HCT116 (cell line): ENCODE measurements around the gene RANBP1. TPM values are rescaled to one million over a fixed set of nuclear protein-coding genes. Genes with fewer than 3 reads are reported as not detected.
A peak's percentile ranks its signal among the peaks of the same experiment; 100 is the strongest.

ENCODE experiments used
- ATAC-seq: fragments of 200-7000 bp; cut with Tn5 transposase; 2 replicates; pipeline ENCODE4 v1.9.1; 2020; ENCODE audit warnings: mild to moderate bottlenecking, moderate library complexity
- BruUV-seq: library from RNA; stranded (reverse); fragments of 400-500 nt; replicated peaks from 2 replicates; lab custom pipeline; 2021; lab: Mats Ljungman, UMichigan
- CTCF ChIA-PET: fragments of 300-600 bp; sonication (Branson Sonifier 250); formaldehyde crosslinking; loops from one replicate; lab custom pipeline; 2021; ENCODE audit warnings: antibody characterized with exemption; lab: Charles Lee
- POLR2A ChIA-PET: fragments of 300-600, 350-600 bp; sonication (Branson Sonifier 250); formaldehyde crosslinking; loops from one replicate; lab custom pipeline; 2021; ENCODE audit warnings: antibody characterized with exemption; lab: Charles Lee
- RAD21 ChIA-PET, 2 experiments: fragments of 300-600 bp; sonication (Branson Sonifier 250); formaldehyde crosslinking; loops; one replicate each; lab custom pipeline; 2023; ENCODE audit warnings: low total read pairs in 2 of 2; ENCODE audit not compliant: uncharacterized antibody in 2 of 2, unreplicated experiment in 2 of 2, low non-redundant PET in 1 of 2; lab: Charles Lee
- DNase-seq: peaks from one replicate; pipeline ENCODE4 v3.0.0-alpha.2; 2010; ENCODE audit warnings: low read depth, low spot score
- H2AFZ ChIP-seq: fragments of 200-600 bp; shearing (Covaris generic), sonication (generic); 2 replicates; pipeline ENCODE4 v1.6.1; 2017; ENCODE audit warnings: low read depth, mixed run types, mixed read lengths, antibody characterized with exemption, low read length; ENCODE audit not compliant: poor library complexity, severe bottlenecking
- H3K27ac ChIP-seq: 2 replicates; pipeline ENCODE4 v1.5.1; 2012; ENCODE audit warnings: low read depth, low read length
- H3K27me3 ChIP-seq: fragments of 200-600 bp; sonication (generic); 2 replicates; pipeline ENCODE4 v1.6.1; 2016; ENCODE audit warnings: mixed run types, low read length, mixed read lengths; ENCODE audit not compliant: insufficient read depth
- H3K36me3 ChIP-seq, 2 experiments: fragments of 200-500 bp in 1 of 2; fragments of 200-600 bp in 1 of 2; sonication (Bioruptor generic) in 1 of 2; sonication (generic) in 1 of 2; 2 replicates each; pipeline versions ENCODE4 v1.5.1 to v1.6.1; 2014 to 2016; ENCODE audit warnings: low read length in 2 of 2, inconsistent platforms in 1 of 2, mixed read lengths in 1 of 2, mixed run types in 1 of 2; ENCODE audit not compliant: insufficient read depth in 2 of 2, control insufficient read depth in 1 of 2
- H3K4me1 ChIP-seq, 2 experiments: fragments of 200-600 bp in 1 of 2; sonication (generic) in 1 of 2; 2 replicates each; pipeline versions ENCODE4 v1.5.1 to v1.6.1; 2012 to 2017; ENCODE audit warnings: low read length in 2 of 2, inconsistent platforms in 1 of 2, mild to moderate bottlenecking in 1 of 2, mixed read lengths in 1 of 2, mixed run types in 1 of 2, moderate library complexity in 1 of 2; ENCODE audit not compliant: insufficient read depth in 2 of 2, control insufficient read depth in 1 of 2
- H3K4me2 ChIP-seq: fragments of 200-600 bp; sonication (generic); 2 replicates; pipeline ENCODE4 v1.6.1; 2017; ENCODE audit warnings: mixed run types, low read length, mixed read lengths
- H3K4me3 ChIP-seq, 2 experiments: fragments of 200-600 bp in 1 of 2; sonication (generic) in 1 of 2; replicated peaks in 1 of 2; 2 replicates each; pipeline ENCODE4 v1.5.1; 2011 to 2016; ENCODE audit warnings: low read length in 2 of 2, control low read depth in 1 of 2, low read depth in 1 of 2, mild to moderate bottlenecking in 1 of 2, mixed read lengths in 1 of 2, mixed run types in 1 of 2
- H3K79me2 ChIP-seq: fragments of 200-600 bp; sonication (generic); 2 replicates; pipeline ENCODE4 v1.6.1; 2017; ENCODE audit warnings: mild to moderate bottlenecking, mixed run types, low read length, moderate library complexity, mixed read lengths; ENCODE audit not compliant: insufficient read depth
- H3K9ac ChIP-seq: fragments of 200-600 bp; sonication (generic); 2 replicates; pipeline ENCODE4 v1.6.1; 2016; ENCODE audit warnings: low read length, mixed read lengths
- H3K9me2 ChIP-seq: fragments of 200-600 bp; sonication (generic), shearing (Covaris generic); 2 replicates; pipeline ENCODE4 v1.6.1; 2017; ENCODE audit warnings: mixed run types, mild to moderate bottlenecking, moderate library complexity; ENCODE audit not compliant: insufficient read depth
- H3K9me3 ChIP-seq, 2 experiments: fragments of 200-500 bp in 1 of 2; fragments of 200-600 bp in 1 of 2; sonication (Bioruptor generic) in 1 of 2; sonication (generic) in 1 of 2; 2 replicates each; pipeline ENCODE4 v1.6.1; 2014 to 2017; ENCODE audit warnings: low read length in 2 of 2, mixed read lengths in 2 of 2, inconsistent platforms in 1 of 2, low read depth in 1 of 2, mild to moderate bottlenecking in 1 of 2, mixed run types in 1 of 2, moderate library complexity in 1 of 2; ENCODE audit not compliant: control insufficient read depth in 1 of 2, insufficient read depth in 1 of 2
- H4K20me1 ChIP-seq: fragments of 200-600 bp; sonication (generic), shearing (Covaris generic); 2 replicates; pipeline ENCODE4 v1.6.1; 2017; ENCODE audit warnings: mixed run types, mild to moderate bottlenecking, moderate library complexity; ENCODE audit not compliant: insufficient read depth
- CBX3 ChIP-seq: IDR thresholded peaks from 2 replicates; pipeline ENCODE4 v1.6.1; 2012; ENCODE audit warnings: low read depth
- EGR1 ChIP-seq: IDR thresholded peaks from 2 replicates; pipeline ENCODE4 v1.6.1; 2012; ENCODE audit warnings: low read depth
- ELF1 ChIP-seq: IDR thresholded peaks from 2 replicates; pipeline ENCODE4 v1.6.1; 2012; ENCODE audit warnings: low read depth, borderline replicate concordance
- EZH2 ChIP-seq: fragments of 200-600 bp; sonication (generic); IDR thresholded peaks from 2 replicates; pipeline ENCODE4 v1.6.1; 2017; ENCODE audit warnings: antibody characterized with exemption, mixed run types
- EZH2phosphoT487 ChIP-seq: fragments of 200-600 bp; IDR thresholded peaks from 2 replicates; pipeline ENCODE4 v1.6.1; 2018; ENCODE audit warnings: antibody characterized with exemption, borderline replicate concordance
- FOSL1 ChIP-seq: IDR thresholded peaks from 2 replicates; pipeline ENCODE4 v1.6.1; 2012; ENCODE audit warnings: low read depth
- JUND ChIP-seq: IDR thresholded peaks from 2 replicates; pipeline ENCODE4 v1.6.1; 2012
- POLR2A ChIP-seq: IDR thresholded peaks from 2 replicates; pipeline ENCODE4 v1.7.0; 2011; ENCODE audit warnings: borderline replicate concordance; ENCODE audit not compliant: insufficient read depth, insufficient read length; ENCODE audit errors: extremely low read depth
- SIN3A ChIP-seq: IDR thresholded peaks from 2 replicates; pipeline ENCODE4 v1.6.1; 2012; ENCODE audit warnings: low read depth
- SRF ChIP-seq: IDR thresholded peaks from 2 replicates; pipeline ENCODE4 v1.6.1; 2012; ENCODE audit warnings: low read depth
- YY1 ChIP-seq: IDR thresholded peaks from 2 replicates; pipeline ENCODE4 v1.6.1; 2011; ENCODE audit warnings: low read length, low read depth, moderate library complexity, mild to moderate bottlenecking; ENCODE audit not compliant: insufficient replicate concordance; ENCODE audit errors: extremely low read depth
- ZFX ChIP-seq: fragments of 450-650 bp; IDR thresholded peaks from 2 replicates; pipeline ENCODE4 v1.6.1; 2017
- ZNF274 ChIP-seq: fragments of 200-500 bp; sonication (Bioruptor generic); IDR thresholded peaks from 2 replicates; pipeline ENCODE4 v1.6.1; 2014; ENCODE audit warnings: mild to moderate bottlenecking, low read depth, low read length, inconsistent platforms
- intact Hi-C: fragments of 100-400 bp; cut with micrococcal nuclease; formaldehyde crosslinking; loops from 2 replicates; pipeline ENCODE4 v1.10.0; 2022
- total RNA-seq: library from RNA; stranded (reverse); gene quantifications from one replicate; pipeline ENCODE4 v1.2.1, GENCODE V29; 2021; ENCODE audit not compliant: unreplicated experiment
- TF ChIP-seq, protein P1 (sequence below): IDR thresholded peaks from 2 replicates; pipeline ENCODE4 v1.6.1; 2012
- TF ChIP-seq, protein P2 (sequence below): IDR thresholded peaks from 2 replicates; pipeline ENCODE4 v1.6.1; 2012
- TF ChIP-seq, protein P3 (sequence below), 3 experiments: fragments of 200-600 bp in 1 of 3; sonication (generic) in 1 of 3; IDR thresholded peaks in 2 of 3; conservative IDR thresholded peaks in 1 of 3; 2 replicates each; pipeline ENCODE4 v1.5.1; 2012 to 2017; ENCODE audit warnings: low read depth in 2 of 3, low read length in 2 of 3, antibody characterized with exemption in 1 of 3, borderline replicate concordance in 1 of 3, control low read depth in 1 of 3, mild to moderate bottlenecking in 1 of 3, mixed read lengths in 1 of 3, mixed run types in 1 of 3, moderate library complexity in 1 of 3; ENCODE audit not compliant: insufficient read depth in 1 of 3
- TF ChIP-seq, protein P4 (sequence below): IDR thresholded peaks from 2 replicates; pipeline ENCODE4 v1.6.1; 2012; ENCODE audit warnings: low read depth

RANBP1 gene
- total RNA-seq, 1 experiment from 2014 or later: 351 TPM

DNA sequence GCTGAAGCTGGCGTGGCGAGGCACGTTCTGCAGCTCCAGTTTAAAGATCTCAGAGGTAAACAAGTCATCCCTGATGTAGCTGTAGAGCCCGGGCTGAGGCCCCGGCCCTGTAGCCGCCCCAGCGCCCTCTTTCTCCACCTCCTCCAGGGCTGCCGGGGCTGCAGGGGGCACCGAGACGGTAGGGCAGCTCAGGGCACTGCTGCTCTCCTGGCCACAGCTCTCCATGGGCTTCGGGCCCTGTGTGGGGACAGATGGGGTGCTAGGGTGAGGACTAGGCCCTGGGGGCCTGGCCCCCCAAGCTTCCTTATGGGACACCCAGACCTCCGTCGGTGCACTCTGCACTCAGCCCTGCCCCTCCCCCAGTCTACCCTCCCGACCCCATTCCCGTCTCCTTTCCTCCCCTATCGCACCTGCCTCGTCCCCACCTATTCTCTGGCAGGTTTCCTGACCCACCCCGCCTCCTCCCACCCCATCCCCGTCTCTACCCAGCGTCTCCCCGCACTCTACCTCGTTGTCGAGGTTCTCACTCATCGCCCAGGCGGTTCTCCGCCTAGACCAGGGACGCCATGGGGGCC lies 559 bp downstream of the RANBP1 start:
- TSS peak; percentile 54 for BruUV-seq
- Histone ChIP-seq H3K9me3 (no peaks in the 10 kb centered on the region), H3K9ac (peak overlapping the region; percentile 99), H3K9me2 (no peaks in the 10 kb centered on the region), H3K79me2 (peaks cover 71% of the 10 kb centered on the region), H3K4me3 (peak overlapping the region; percentile 77 to 97), H3K27ac (peak overlapping the region; percentile 79), H3K4me1 (peaks cover 12 to 29% of the 10 kb centered on the region in 2 experiments), H4K20me1 (no peaks in the 10 kb centered on the region), H3K27me3 (no peaks in the 10 kb centered on the region), H3K4me2 (peak overlapping the region; percentile 91), H3K36me3 (peaks cover 13 to 45% of the 10 kb centered on the region in 2 experiments), H2AFZ (no peak overlapping the region)
- intact Hi-C loops: loop anchor here (10.0 kb wide), 1 partner anchor 152 kb away; no protein-coding TSS in a partner anchor
- ChIA-PET RAD21 (no interaction called here), POLR2A (no interaction called here), CTCF (no interaction called here)
- DNase-seq (no peak), ATAC-seq (peak; percentile 4)
- TF ChIP-seq, protein P1, sequence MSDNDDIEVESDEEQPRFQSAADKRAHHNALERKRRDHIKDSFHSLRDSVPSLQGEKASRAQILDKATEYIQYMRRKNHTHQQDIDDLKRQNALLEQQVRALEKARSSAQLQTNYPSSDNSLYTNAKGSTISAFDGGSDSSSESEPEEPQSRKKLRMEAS: no peak
- TF ChIP-seq, protein P2, sequence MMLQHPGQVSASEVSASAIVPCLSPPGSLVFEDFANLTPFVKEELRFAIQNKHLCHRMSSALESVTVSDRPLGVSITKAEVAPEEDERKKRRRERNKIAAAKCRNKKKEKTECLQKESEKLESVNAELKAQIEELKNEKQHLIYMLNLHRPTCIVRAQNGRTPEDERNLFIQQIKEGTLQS: no peak
- TF ChIP-seq YY1 (no peak), POLR2A (no peak), ZFX (no peak), ELF1 (no peak), FOSL1 (no peak), ZNF274 (no peak), EGR1 (no peak), JUND (no peak), EZH2phosphoT487 (no peak), EZH2 (no peak), SRF (no peak), SIN3A (no peak), CBX3 (no peak)
- TF ChIP-seq, protein P3, sequence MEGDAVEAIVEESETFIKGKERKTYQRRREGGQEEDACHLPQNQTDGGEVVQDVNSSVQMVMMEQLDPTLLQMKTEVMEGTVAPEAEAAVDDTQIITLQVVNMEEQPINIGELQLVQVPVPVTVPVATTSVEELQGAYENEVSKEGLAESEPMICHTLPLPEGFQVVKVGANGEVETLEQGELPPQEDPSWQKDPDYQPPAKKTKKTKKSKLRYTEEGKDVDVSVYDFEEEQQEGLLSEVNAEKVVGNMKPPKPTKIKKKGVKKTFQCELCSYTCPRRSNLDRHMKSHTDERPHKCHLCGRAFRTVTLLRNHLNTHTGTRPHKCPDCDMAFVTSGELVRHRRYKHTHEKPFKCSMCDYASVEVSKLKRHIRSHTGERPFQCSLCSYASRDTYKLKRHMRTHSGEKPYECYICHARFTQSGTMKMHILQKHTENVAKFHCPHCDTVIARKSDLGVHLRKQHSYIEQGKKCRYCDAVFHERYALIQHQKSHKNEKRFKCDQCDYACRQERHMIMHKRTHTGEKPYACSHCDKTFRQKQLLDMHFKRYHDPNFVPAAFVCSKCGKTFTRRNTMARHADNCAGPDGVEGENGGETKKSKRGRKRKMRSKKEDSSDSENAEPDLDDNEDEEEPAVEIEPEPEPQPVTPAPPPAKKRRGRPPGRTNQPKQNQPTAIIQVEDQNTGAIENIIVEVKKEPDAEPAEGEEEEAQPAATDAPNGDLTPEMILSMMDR (IDR thresholded peaks at IDR 0.05 in 2 of 3, conservative IDR thresholded peaks at IDR 0.05 in 1 of 3; ENCODE audit: borderline replicate concordance in 1 of 3, insufficient read depth in 1 of 3, low read depth in 2 of 3, low read length in 2 of 3): no peak
- TF ChIP-seq, protein P4, sequence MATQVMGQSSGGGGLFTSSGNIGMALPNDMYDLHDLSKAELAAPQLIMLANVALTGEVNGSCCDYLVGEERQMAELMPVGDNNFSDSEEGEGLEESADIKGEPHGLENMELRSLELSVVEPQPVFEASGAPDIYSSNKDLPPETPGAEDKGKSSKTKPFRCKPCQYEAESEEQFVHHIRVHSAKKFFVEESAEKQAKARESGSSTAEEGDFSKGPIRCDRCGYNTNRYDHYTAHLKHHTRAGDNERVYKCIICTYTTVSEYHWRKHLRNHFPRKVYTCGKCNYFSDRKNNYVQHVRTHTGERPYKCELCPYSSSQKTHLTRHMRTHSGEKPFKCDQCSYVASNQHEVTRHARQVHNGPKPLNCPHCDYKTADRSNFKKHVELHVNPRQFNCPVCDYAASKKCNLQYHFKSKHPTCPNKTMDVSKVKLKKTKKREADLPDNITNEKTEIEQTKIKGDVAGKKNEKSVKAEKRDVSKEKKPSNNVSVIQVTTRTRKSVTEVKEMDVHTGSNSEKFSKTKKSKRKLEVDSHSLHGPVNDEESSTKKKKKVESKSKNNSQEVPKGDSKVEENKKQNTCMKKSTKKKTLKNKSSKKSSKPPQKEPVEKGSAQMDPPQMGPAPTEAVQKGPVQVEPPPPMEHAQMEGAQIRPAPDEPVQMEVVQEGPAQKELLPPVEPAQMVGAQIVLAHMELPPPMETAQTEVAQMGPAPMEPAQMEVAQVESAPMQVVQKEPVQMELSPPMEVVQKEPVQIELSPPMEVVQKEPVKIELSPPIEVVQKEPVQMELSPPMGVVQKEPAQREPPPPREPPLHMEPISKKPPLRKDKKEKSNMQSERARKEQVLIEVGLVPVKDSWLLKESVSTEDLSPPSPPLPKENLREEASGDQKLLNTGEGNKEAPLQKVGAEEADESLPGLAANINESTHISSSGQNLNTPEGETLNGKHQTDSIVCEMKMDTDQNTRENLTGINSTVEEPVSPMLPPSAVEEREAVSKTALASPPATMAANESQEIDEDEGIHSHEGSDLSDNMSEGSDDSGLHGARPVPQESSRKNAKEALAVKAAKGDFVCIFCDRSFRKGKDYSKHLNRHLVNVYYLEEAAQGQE: no peak
